ENCODE measurements around the gene ADAM33. TPM values are rescaled to one million over a fixed set of nuclear protein-coding genes. Genes with fewer than 3 reads are reported as not detected.

Gene ADAM33
- total RNA-seq, 1 donor, result 11.2 TPM

GRCh38 chr20:3647473-3647872, 34.3 kb downstream of the ADAM33 start:
- H3K4me1 ChIP-seq (ENCODE audit: insufficient read depth, low read length), result no peaks in the 10 kb centered on the region
- no peak for DNase-seq (ENCODE audit: insufficient read length, low spot score, missing footprints)
- H3K79me2 ChIP-seq (ENCODE audit: insufficient read depth, low read length), result no peaks in the 10 kb centered on the region
- no peak for TF ChIP-seq CTCF (IDR thresholded peaks at IDR 0.05; ENCODE audit: extremely low read depth, low read depth, low read length)
- H4K20me1 ChIP-seq (ENCODE audit: insufficient read depth, low read length), result no peaks in the 10 kb centered on the region
- no peak overlapping the region for H3K4me3 ChIP-seq (ENCODE audit: insufficient read depth, low read length)
- H3K27ac ChIP-seq (ENCODE audit: low read depth, low read length), result no peak overlapping the region
- H3K27me3 ChIP-seq (ENCODE audit: insufficient read depth, low read length), result no peaks in the 10 kb centered on the region
- H3K4me2 ChIP-seq (ENCODE audit: insufficient read depth, low read length), result no peak overlapping the region
- peaks cover 11% of the 10 kb centered on the region for H3K36me3 ChIP-seq (ENCODE audit: insufficient read depth, low read length)
- H2AFZ ChIP-seq (ENCODE audit: low read length), result no peak overlapping the region
- H3K9me3 ChIP-seq (ENCODE audit: low read depth, low read length), result no peaks in the 10 kb centered on the region

GRCh38 chr20:3646651-3647050, 35.2 kb downstream of the ADAM33 start:
- H3K4me1 ChIP-seq (ENCODE audit: insufficient read depth, low read length), result no peaks in the 10 kb centered on the region
- H3K4me2 ChIP-seq (ENCODE audit: insufficient read depth, low read length), result no peak overlapping the region
- H3K4me3 ChIP-seq (ENCODE audit: insufficient read depth, low read length), result no peak overlapping the region
- no peak overlapping the region for H3K27ac ChIP-seq (ENCODE audit: low read depth, low read length)
- no peaks in the 10 kb centered on the region for H3K27me3 ChIP-seq (ENCODE audit: insufficient read depth, low read length)
- H3K79me2 ChIP-seq (ENCODE audit: insufficient read depth, low read length), result no peaks in the 10 kb centered on the region
- DNase-seq (ENCODE audit: insufficient read length, low spot score, missing footprints), result no peak
- no peaks in the 10 kb centered on the region for H3K9me3 ChIP-seq (ENCODE audit: low read depth, low read length)
- peaks cover 11% of the 10 kb centered on the region for H3K36me3 ChIP-seq (ENCODE audit: insufficient read depth, low read length)
- no peaks in the 10 kb centered on the region for H4K20me1 ChIP-seq (ENCODE audit: insufficient read depth, low read length)
- no peak overlapping the region for H2AFZ ChIP-seq (ENCODE audit: low read length)
- no peak for TF ChIP-seq CTCF (IDR thresholded peaks at IDR 0.05; ENCODE audit: extremely low read depth, low read depth, low read length)

GRCh38 chr20:3646067-3646440, 35.8 kb downstream of the ADAM33 start:
- peak; percentile 49 for DNase-seq (ENCODE audit: insufficient read length, low spot score, missing footprints)
- TF ChIP-seq CTCF (IDR thresholded peaks at IDR 0.05; ENCODE audit: extremely low read depth, low read depth, low read length), result no peak
- H2AFZ ChIP-seq (ENCODE audit: low read length), result no peak overlapping the region

GRCh38 chr20:3645309-3646066, 36.3 kb downstream of the ADAM33 start:
- H3K27ac ChIP-seq (ENCODE audit: low read depth, low read length), result no peak overlapping the region
- TF ChIP-seq CTCF (IDR thresholded peaks at IDR 0.05; ENCODE audit: extremely low read depth, low read depth, low read length), result no peak
- H4K20me1 ChIP-seq (ENCODE audit: insufficient read depth, low read length), result no peaks in the 10 kb centered on the region
- H3K4me3 ChIP-seq (ENCODE audit: insufficient read depth, low read length), result no peak overlapping the region
- no peaks in the 10 kb centered on the region for H3K9me3 ChIP-seq (ENCODE audit: low read depth, low read length)
- no peaks in the 10 kb centered on the region for H3K4me1 ChIP-seq (ENCODE audit: insufficient read depth, low read length)
- H3K27me3 ChIP-seq (ENCODE audit: insufficient read depth, low read length), result no peaks in the 10 kb centered on the region
- H3K4me2 ChIP-seq (ENCODE audit: insufficient read depth, low read length), result no peak overlapping the region
- no peaks in the 10 kb centered on the region for H3K79me2 ChIP-seq (ENCODE audit: insufficient read depth, low read length)
- H3K36me3 ChIP-seq (ENCODE audit: insufficient read depth, low read length), result peaks cover 11% of the 10 kb centered on the region
- no peak for DNase-seq (ENCODE audit: insufficient read length, low spot score, missing footprints)
- no peak overlapping the region for H2AFZ ChIP-seq (ENCODE audit: low read length)

More at GRCh38 chr20:3646067-3646440, 35.8 kb downstream of the ADAM33 start:
- Histone ChIP-seq H3K4me3 (ENCODE audit: insufficient read depth, low read length) (no peak overlapping the region), H3K9me3 (ENCODE audit: low read depth, low read length) (no peaks in the 10 kb centered on the region), H3K27me3 (ENCODE audit: insufficient read depth, low read length) (no peaks in the 10 kb centered on the region), H3K4me2 (ENCODE audit: insufficient read depth, low read length) (no peak overlapping the region), H3K4me1 (ENCODE audit: insufficient read depth, low read length) (no peaks in the 10 kb centered on the region), H3K36me3 (ENCODE audit: insufficient read depth, low read length) (peaks cover 11% of the 10 kb centered on the region), H4K20me1 (ENCODE audit: insufficient read depth, low read length) (no peaks in the 10 kb centered on the region), H3K79me2 (ENCODE audit: insufficient read depth, low read length) (no peaks in the 10 kb centered on the region), H3K27ac (ENCODE audit: low read depth, low read length) (no peak overlapping the region)
